Gastroesophageal sphincter (tissue), 4 donors: ENCODE results near the gene USP15. TPM values are rescaled to one million over a fixed set of nuclear protein-coding genes. Genes with fewer than 3 reads are reported as not detected.
"Not testable (repeated sequence)": the region's sequence is repeated elsewhere in the genome, so short reads cannot be mapped to it uniquely, and the experiment has no call there.

Experiments
- ATAC-seq: fragments of 150-250 bp; one replicate; pipeline ENCODE4 v1.9.1; 2016; ENCODE audit warnings: mild to moderate bottlenecking, moderate library complexity
- H3K27ac ChIP-seq, 4 donors: fragments of 200-600 bp; sonication (generic) in 3 of 4; 1 replicate in 3 of 4; 2 replicates in 1 of 4; pipeline ENCODE4 v1.5.1; 2016 to 2019
- H3K27me3 ChIP-seq: fragments of 200-600 bp; sonication (generic); one replicate; pipeline ENCODE4 v1.5.1; 2019
- H3K36me3 ChIP-seq, 2 donors: fragments of 200-600 bp; sonication (generic); one replicate each; pipeline ENCODE4 v1.5.1; 2019; ENCODE audit warnings: control low read depth in 1 of 2
- H3K4me1 ChIP-seq, 3 donors: fragments of 200-600 bp; sonication (generic); 1 replicate in 2 of 3; 2 replicates in 1 of 3; pipeline ENCODE4 v1.5.1; 2016 to 2019; ENCODE audit warnings: control low read depth in 2 of 3
- H3K4me3 ChIP-seq, 2 donors: fragments of 200-600 bp; sonication (generic); one replicate each; pipeline ENCODE4 v1.5.1; 2019; ENCODE audit warnings: mild to moderate bottlenecking in 1 of 2, moderate library complexity in 1 of 2
- H3K9me3 ChIP-seq, 3 donors: fragments of 200-600 bp; sonication (generic); one replicate each; pipeline ENCODE4 v1.5.1; 2017 to 2019; ENCODE audit warnings: control low read depth in 2 of 3
- EP300 ChIP-seq: sonication (generic); formaldehyde crosslinking; IDR thresholded peaks from one replicate; pipeline ENCODE4 v1.6.1; 2017; ENCODE audit warnings: antibody characterized with exemption, mild to moderate bottlenecking
- POLR2A ChIP-seq, 2 donors: fragments of 450-650 bp; IDR thresholded peaks; one replicate each; pipeline ENCODE4 v1.6.1; 2017; ENCODE audit warnings: antibody characterized with exemption in 2 of 2, mild to moderate bottlenecking in 2 of 2, moderate library complexity in 1 of 2
- POLR2AphosphoS5 ChIP-seq: sonication (generic); formaldehyde crosslinking; IDR thresholded peaks from one replicate; pipeline ENCODE4 v1.6.1; 2017; ENCODE audit warnings: antibody characterized with exemption
- WGBS, 2 donors: methylation state at CpG; one replicate each; pipeline ENCODE4 v1.1.5; 2018; ENCODE audit warnings: low coverage in 1 of 2; 5-methylcytosine and 5-hydroxymethylcytosine counted together
- total RNA-seq, 4 donors: library from RNA; depleted of rRNA; stranded (reverse); fragments of >200 nt; gene quantifications; one replicate each; pipeline ENCODE4 v1.1.0, GENCODE V29; 2016
- TF ChIP-seq, protein P1 (sequence below), 4 experiments: fragments of 200-600 bp in 2 of 4; fragments of 450-650 bp in 2 of 4; sonication (generic) in 1 of 4; IDR thresholded peaks; one replicate each; pipeline ENCODE4 v1.5.1; 2017 to 2019; ENCODE audit warnings: antibody characterized with exemption in 4 of 4, mild to moderate bottlenecking in 2 of 4, moderate library complexity in 2 of 4

Gene USP15
- total RNA-seq, 4 donors from 2014 or later = 33.6 to 84.8 (median 70.0) TPM

DNA sequence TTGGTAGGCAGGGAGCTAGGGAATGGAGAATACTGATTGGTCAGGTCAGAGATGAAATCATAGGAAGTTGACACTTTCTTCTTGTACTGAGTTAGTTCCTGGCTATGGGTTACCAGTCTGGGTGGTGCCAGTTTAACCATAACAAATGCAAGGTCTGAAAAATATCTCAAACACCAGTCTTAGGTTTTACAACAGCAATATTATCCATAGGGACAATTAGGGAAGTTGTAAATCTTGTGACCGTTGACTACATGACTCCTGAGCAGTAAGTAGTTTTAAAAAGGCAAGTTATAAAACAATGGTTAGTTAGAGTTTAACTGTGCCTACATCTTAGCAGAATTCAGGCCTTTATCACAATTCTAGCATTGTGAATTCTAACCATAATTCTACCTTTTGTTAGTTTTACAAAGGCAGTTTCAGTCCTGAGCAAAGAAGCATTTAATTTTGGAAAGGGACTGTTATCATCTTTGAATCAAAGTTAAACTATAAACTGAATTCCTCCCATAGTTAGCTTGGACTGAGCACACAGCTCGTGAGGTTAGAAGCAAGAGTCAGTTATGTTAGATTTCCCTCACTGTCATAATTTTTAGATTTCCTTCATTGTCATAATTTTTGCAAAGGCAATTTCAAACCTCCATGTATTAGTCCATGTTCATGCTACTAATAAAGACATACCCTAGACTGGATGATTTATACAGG, 186.7 kb downstream of the USP15 start:
- Histone ChIP-seq H3K36me3 (no peaks in the 10 kb centered on the region), H3K27me3 (no peaks in the 10 kb centered on the region), H3K27ac (no peak overlapping the region), H3K4me1 (no peaks in the 10 kb centered on the region), H3K9me3 (peaks cover 0 to 36% (median 0%) of the 10 kb centered on the region in 3 donors), H3K4me3 (no peak overlapping the region)
- WGBS, 2 donors = 56 to 60% methylated on average over 2 of the region's 2 CpGs
- no peak for ATAC-seq
- TF ChIP-seq EP300 (no peak), POLR2AphosphoS5 (no peak), POLR2A (IDR thresholded peaks at IDR 0.05) (no peak)
- TF ChIP-seq, protein P1, sequence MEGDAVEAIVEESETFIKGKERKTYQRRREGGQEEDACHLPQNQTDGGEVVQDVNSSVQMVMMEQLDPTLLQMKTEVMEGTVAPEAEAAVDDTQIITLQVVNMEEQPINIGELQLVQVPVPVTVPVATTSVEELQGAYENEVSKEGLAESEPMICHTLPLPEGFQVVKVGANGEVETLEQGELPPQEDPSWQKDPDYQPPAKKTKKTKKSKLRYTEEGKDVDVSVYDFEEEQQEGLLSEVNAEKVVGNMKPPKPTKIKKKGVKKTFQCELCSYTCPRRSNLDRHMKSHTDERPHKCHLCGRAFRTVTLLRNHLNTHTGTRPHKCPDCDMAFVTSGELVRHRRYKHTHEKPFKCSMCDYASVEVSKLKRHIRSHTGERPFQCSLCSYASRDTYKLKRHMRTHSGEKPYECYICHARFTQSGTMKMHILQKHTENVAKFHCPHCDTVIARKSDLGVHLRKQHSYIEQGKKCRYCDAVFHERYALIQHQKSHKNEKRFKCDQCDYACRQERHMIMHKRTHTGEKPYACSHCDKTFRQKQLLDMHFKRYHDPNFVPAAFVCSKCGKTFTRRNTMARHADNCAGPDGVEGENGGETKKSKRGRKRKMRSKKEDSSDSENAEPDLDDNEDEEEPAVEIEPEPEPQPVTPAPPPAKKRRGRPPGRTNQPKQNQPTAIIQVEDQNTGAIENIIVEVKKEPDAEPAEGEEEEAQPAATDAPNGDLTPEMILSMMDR (IDR thresholded peaks at IDR 0.05) = no peak

DNA sequence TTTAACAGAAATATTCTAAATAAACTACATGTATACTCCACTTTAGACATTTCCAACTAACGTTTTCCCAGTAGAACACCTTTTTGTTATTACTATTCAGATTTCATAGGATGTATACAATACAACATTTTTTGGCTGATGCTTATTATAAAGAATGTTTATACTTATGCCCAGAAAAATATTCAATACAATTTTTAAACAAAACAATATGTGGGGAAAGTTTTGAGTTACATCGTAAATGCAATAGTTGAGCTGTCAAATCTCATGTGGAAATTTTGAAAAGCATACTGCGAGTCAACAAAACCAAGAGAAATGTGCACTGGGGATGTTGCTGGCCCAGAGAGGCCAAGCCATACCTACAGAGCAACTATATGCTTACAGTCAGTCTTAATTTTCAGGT, 188.2 kb downstream of the USP15 start:
- Histone ChIP-seq H3K27me3 (no peaks in the 10 kb centered on the region), H3K9me3 (peaks cover 0 to 21% (median 0%) of the 10 kb centered on the region in 3 donors), H3K27ac (no peak overlapping the region), H3K4me3 (no peak overlapping the region), H3K4me1 (no peaks in the 10 kb centered on the region), H3K36me3 (no peaks in the 10 kb centered on the region)
- 79% methylated on average over 3 of the region's 3 CpGs for WGBS, 2 donors
- ATAC-seq = no peak
- TF ChIP-seq POLR2A (IDR thresholded peaks at IDR 0.05) (no peak), POLR2AphosphoS5 (no peak), EP300 (no peak)
- TF ChIP-seq, protein P1 (IDR thresholded peaks at IDR 0.05) = no peak

DNA sequence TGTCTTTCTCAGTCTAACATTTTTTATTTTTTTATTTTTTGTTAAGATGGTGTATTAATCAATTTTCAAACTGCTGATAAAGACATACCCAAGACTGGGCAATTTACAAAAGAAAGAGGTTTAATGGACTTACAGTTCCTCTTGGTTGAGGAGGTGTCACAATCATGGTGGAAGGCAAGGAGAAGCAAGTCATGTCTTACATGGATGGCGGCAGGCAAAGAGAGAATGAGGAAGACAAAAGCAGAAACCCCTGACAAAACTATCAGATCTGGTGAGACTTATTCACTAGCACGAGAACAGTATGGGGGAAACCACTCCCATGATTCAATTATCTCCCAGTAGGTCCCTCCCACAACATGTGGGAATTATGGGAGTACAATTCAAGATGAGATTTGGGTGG, 195.2 kb downstream of the USP15 start:
- H3K4me3 ChIP-seq, H3K9me3 ChIP-seq, H3K27me3 ChIP-seq, H3K4me1 ChIP-seq, H3K36me3 ChIP-seq, H3K27ac ChIP-seq, ATAC-seq: not testable (repeated sequence)
- WGBS, 2 donors = 40% methylated on average over 2 of the region's 2 CpGs; no CpG with 5 or more reads in 1 of the 2 donors

DNA sequence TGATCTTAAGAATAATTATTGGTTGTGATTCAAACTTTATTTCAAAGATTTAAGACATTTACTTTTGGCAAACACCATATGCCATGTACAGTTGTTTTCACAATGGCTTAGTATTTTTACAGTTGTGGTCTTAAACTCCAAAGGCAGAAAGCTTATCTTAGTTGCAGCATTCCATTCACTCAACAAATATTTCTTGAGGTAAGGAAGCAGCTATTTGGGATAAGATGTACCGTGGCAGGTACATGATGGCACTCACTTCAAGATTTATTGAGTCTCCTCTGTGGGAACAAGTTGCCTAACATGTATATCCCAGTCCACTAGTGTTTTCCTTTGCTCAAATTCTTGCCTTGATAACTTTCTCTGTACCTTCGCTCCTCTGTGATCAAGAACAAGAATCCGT, 198.4 kb downstream of the USP15 start:
- no peak for ATAC-seq
- no peak overlapping the region for H3K27ac ChIP-seq
- WGBS, 2 donors = 86 to 92% methylated on average over 3 of the region's 3 CpGs

DNA sequence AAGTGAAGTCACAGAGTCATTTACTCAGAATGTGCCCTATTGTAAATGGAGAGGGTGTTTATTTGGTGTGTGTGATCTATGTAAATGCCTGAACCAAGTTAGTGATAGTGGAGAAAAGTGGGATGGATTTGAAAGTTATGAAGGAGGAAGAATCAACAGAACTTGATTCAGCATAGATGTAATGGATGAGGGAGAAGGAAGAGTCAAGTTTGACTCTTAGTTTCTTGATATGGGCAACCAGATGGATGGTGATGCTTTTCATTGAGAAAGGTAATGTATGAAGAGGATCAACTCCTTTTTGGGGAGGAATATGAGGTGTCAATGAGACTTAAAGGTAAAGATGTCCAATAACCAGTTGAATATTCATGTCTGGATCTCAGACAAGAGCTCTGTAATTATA, 199.8 kb downstream of the USP15 start:
- no peak for ATAC-seq
- Histone ChIP-seq H3K36me3 (no peaks in the 10 kb centered on the region), H3K27me3 (no peaks in the 10 kb centered on the region), H3K27ac (no peak overlapping the region), H3K4me1 (no peaks in the 10 kb centered on the region), H3K9me3 (no peaks in the 10 kb centered on the region), H3K4me3 (no peak overlapping the region)
- TF ChIP-seq, protein P1 (IDR thresholded peaks at IDR 0.05) = no peak
- TF ChIP-seq POLR2A (IDR thresholded peaks at IDR 0.05) (no peak), POLR2AphosphoS5 (no peak), EP300 (no peak)

More for the DNA sequence above, 198.4 kb downstream of the USP15 start:
- Histone ChIP-seq H3K9me3 (no peaks in the 10 kb centered on the region), H3K4me3 (no peak overlapping the region), H3K36me3 (no peaks in the 10 kb centered on the region), H3K27me3 (no peaks in the 10 kb centered on the region), H3K4me1 (no peaks in the 10 kb centered on the region)
- TF ChIP-seq EP300 = no peak
- no peak for TF ChIP-seq POLR2A (IDR thresholded peaks at IDR 0.05)
- no peak for TF ChIP-seq POLR2AphosphoS5
- TF ChIP-seq, protein P1 (IDR thresholded peaks at IDR 0.05) = no peak

DNA sequence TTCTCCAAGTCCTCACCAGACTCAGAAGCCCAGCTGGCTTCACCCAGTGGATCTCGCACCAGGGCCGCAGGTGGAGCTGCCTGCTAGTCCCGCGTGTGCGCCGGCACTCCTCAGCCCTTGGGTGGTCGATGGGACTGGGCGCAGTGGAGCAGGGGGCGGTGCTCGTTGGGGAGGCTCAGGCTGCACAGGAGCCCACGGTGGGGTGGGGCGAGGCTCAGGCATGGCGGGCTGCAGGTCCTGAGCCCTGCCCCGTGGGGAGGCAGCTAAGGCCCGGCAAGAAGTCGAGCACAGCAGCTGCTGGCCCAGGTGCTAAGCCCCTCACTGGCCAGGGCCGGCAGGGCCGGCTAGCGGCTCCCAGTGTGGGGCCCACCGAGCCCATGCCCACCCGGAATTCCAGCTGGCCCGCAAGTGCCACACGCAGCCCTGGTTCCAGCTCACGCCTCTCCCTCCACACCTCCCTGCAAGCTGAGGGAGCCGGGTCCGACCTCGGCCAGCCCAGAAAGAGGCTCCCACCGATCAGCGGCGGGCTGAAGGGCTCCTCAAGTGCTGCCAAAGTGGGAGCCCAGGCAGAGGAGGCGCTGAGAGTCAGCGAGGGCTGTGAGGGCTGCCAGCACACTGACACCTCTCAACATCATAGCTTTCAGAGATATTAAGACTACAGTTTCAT, 201.1 kb downstream of the USP15 start:
- H3K4me1 ChIP-seq, H3K9me3 ChIP-seq, H3K4me3 ChIP-seq, ATAC-seq, H3K27ac ChIP-seq, H3K27me3 ChIP-seq, H3K36me3 ChIP-seq: not testable (repeated sequence)
- WGBS, 2 donors = 100% methylated on average over 1 of the region's 32 CpGs; no CpG with 5 or more reads in 1 of the 2 donors

DNA sequence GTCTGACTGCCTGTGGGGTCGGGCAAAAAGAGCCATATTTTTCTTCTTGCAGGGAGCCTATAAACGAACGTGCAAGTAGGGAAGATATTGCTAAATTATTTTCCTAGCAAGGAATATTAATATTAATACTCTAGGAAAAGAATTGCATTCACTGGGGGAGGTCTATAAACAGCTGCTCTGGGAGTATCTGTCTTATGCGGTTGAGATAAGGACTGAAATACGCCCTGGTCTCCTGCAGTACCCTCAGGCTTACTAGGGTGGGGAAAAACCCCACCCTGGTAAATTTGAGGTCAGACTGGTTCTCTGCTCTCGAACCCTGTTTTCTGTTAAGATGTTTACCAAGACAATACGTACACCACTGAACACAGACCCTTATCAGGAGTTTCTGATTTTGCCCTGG, 203.0 kb downstream of the USP15 start:
- H3K9me3 ChIP-seq, ATAC-seq, H3K27me3 ChIP-seq, H3K27ac ChIP-seq, H3K36me3 ChIP-seq, H3K4me3 ChIP-seq: not testable (repeated sequence)
- WGBS, 2 donors = 72 to 85% methylated on average over 7 of the region's 7 CpGs
- H3K4me1 ChIP-seq = peaks cover 0 to 18% (median 0%) of the 10 kb centered on the region in 3 donors
